Loucy (cell line): ENCODE data around the gene MLYCD.

Experiments
- CTCF ChIP-seq: fragments of 200-600 bp; sonication (generic); conservative IDR thresholded peaks from 2 replicates; pipeline ENCODE4 v1.5.1; 2014; ENCODE audit warnings: mild to moderate bottlenecking, antibody characterized with exemption, low read length
- EZH2phosphoT487 ChIP-seq: fragments of 200-600 bp; IDR thresholded peaks from 2 replicates; pipeline ENCODE4 v1.6.1; 2018; ENCODE audit warnings: antibody characterized with exemption, mild to moderate bottlenecking, moderate library complexity, borderline replicate concordance

- TF ChIP-seq CTCF = no peak
- TF ChIP-seq EZH2phosphoT487 = no peak
Observed at GRCh38 chr16:83943516-83944050, 44.7 kb downstream of the MLYCD start.
